Fibroblast of gingiva (primary cell): ENCODE results near the gene NELFB.

Experiments used
- DNase-seq: peaks from one replicate; pipeline ENCODE4 v3.0.0-alpha.2; 2011; ENCODE audit warnings: low read depth

The NELFB gene

DNA sequence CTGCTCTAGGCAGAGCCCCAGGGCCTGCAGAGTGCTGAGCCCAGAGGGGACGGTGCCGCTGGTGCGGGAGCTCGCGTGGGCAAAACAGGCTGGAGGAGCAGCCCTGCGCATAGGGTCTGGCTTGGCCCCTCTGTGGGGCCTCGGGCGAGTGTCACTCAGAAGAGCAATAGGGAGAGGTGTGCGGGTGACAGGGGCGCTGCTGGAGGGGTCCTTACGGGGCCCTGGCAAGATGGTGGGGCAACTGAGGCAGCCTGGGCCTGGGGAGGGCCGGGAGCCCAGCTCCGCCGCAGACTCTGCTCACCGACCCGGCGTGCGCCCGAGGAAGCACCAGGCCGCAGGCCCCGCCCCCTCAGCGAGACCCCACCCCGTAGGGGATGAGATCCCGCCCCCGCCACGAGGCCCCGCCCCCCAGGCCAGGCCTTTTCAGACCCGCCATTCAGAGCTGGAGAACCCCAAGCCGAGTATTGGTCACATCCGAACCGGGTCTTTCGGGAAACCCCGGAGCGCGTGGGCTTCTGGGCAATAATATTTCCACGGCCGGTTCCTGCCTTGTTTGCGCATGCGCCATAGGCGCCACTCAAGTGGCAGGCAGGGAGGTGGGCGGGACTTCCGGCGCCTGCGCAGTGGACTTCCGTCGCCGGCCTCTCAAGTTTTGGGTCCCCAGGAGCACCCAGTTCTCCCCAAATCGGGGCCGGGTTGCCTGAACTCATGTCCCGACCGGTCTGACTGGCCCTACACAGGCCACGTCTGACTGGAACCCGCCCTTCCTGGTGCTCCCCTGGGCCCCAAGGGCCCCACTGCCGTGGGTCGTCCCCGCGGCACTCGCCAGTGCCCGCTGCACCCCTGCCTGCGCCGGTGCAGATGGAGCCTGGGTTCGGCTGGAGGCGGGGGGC lies 31.8 kb upstream of the NELFB start:
- DNase-seq, result peak; percentile 96

DNA sequence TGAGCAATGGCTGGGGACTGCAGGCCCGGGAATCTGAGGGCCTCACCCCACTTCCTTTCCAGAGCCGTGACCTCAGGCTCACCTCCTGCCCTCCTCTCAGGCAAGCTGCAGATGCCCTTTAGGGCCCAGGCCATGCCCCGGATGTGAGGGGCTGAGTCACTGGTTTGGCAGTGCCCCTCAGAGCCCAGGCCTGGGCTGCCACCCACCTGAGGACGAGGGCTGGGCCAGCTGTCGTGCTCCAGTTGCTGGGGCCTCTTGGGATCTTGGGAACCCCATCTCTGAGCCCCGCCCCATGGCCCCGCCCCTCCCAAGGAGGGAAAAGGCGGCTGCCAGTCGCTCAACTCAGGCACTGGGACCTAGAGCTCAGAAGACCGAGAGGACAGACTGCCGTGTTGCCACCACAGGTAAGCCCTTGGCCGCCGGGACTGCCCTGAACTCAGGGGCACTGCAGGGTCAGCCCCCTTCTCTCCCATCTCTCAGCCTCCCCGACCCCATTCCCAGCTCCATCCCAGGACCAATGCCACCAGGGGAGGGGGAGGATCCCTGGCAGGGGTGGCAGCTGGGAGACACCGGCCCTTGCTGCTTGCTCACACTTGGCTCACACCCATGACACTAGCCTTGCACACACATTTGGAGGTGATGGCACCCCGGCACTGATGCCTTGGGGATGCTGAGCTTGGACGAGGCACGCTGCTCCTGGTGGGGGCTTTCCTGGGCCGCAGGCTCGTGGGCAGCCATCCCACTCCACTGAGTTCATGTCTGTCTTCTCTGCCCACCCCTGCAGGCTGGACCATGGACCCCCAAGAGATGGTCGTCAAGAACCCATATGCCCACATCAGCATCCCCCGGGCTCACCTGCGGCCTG lies 30.1 kb upstream of the NELFB start, which contains the start of gene CYSRT1:
Gene CYSRT1 (plus strand): TSS at position 345 of the 865 bp plus-strand sequence. CDS start 448 bp downstream, at position 793.
- DNase-seq, result no peak

DNA sequence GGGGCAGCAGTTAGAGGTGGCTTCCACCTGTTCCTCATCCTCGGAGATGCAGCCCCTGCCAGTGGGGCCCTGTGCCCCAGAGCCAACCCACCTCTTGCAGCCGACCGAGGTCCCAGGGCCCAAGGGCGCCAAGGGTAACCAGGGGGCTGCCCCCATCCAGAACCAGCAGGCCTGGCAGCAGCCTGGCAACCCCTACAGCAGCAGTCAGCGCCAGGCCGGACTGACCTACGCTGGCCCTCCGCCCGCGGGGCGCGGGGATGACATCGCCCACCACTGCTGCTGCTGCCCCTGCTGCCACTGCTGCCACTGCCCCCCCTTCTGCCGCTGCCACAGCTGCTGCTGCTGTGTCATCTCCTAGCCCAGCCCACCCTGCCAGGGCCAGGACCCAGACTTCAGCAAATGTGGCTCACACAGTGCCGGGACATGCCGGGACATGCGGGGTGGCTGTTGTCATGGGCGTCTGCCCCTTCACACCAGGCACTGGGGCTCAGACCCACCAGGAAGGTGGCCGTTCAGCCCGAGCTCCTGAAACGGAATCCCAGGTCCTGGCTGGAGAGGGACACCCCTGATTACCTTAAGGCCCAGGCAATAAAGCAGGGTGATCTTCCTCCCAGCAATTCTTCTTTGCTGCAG lies 29.3 kb upstream of the NELFB start:
- DNase-seq, result no peak

DNA sequence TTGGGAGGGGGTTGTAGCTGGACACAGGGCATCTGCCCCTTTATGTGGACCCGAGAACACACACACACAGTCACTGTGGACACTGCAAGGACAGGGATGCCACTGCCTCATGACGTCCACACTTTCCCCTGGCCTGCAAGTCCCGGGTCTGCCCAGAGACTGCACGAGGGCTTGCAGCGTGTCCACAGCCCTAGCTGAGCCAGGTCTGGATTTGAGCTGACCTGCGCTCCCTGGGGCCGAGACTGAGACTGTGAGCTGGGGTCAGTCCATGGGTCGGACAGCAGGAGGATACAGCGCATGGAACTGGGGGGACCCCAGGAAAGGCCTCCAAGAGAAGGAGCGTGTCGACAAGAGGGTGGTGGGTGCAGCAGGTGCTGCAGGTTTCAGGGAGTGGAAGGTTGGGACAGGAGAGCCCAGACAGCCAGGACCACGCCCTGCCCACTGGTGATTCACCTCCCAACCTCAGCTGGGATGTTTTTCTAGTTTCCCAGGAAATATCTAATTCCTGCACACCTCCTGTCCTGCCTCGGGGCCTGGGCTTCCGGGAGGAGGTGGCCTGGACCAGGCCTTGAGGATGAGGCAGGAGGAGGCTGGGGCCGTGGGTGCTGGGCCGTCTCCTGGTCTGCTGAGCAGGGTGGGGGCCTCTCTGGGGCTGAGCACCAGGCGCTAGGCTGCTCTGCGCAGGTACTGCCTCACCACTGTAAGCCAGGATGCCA lies 28.6 kb upstream of the NELFB start:
- no peak for DNase-seq

DNA sequence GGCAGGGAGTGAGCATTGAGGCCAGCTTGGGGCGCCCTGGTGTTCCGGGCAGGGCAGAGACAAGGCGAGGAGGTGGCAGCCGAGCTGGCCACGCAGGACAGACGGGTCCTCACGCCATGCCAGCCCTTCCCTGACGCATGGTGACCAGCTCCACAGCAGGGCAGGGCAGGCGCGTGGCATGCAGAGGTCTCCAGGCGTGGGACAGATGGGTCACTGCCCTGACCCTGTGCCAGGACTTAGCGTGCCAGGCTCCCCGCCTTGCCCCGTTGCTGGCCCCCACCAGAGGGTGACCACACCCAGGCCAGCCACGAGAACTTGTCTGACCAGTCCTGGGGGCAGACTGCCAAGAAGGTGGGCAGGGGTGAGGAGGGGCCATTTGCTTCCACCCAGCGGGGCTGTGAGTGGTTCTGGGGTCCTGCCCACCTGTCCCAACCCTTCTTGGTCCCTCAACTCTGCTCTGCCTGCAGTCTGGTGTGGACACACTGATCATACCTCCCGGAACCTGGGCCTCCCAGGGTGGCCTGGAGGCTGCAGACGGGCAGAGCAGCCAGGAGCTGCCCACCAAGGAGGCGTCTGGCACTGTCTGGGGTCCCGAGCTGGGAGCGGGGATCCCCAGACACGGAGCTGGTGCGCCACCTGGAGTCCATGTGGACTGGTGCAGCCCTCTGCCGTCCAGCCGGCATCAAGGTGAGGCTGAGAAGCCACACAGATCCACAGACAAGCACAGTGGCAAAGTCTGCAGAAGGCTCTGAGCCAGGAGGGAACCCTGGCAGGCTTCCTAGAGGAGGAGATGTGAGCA lies 27.9 kb upstream of the NELFB start, which contains the start of gene RNF224:
Gene RNF224 (plus strand): TSS at position 449 of the 799 bp plus-strand sequence. CDS start 834 bp downstream, outside the sequence.
- DNase-seq, result peak; percentile 51

DNA sequence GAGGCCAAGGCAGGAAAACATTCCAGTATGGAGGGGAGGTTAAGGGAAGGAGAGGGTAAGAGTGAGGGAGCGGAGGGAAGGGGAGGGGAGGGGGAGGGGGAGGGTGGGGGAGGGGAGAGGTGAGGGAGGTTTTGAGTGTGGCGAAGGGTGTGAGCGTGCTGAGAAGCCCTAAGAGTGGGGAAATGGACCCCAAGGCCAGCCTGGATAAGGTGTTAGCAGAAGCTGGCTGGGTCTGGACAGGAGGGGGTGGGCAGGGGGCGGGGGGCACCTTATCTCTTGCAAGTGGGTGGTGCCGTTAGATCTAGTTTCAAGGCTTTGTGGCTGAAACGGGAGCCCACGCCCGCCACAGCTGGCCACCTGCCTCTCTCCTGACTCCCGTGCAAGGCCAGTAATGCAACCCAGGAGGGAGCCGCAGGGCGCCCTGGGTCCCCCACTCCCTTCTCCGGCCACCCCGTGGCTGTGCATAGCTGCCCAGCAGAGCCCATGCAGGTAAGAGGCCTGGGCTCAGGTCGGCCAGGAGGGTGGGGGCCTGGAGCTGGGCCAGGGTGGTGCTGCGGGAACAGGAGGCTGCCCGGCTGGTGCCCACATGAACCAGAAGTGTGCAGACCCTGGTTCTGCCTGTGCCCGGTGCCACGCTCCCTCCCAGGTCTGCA lies 27.1 kb upstream of the NELFB start:
- DNase-seq, result no peak

DNA sequence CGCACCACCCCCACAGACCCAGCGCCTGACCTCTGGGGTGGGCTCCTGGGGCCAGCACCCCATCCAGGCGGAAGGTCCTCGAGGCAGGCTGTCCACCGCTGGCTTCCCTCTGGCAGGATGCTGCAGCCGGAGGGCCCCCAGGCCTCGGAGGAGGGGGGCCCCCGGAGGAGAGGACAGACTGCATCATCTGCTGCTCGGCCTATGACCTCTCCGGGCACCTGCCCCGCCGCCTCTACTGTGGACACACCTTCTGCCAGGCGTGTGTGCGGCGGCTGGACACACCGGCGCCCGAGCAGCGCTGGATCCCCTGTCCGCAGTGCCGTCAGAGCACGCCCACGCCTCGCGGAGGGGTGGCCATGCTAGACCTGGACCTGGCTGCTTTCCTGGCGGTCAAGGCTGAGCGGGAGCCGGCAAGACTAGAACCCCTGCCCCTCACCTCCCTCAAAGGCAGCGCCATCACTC lies 26.6 kb upstream of the NELFB start:
- no peak for DNase-seq

DNA sequence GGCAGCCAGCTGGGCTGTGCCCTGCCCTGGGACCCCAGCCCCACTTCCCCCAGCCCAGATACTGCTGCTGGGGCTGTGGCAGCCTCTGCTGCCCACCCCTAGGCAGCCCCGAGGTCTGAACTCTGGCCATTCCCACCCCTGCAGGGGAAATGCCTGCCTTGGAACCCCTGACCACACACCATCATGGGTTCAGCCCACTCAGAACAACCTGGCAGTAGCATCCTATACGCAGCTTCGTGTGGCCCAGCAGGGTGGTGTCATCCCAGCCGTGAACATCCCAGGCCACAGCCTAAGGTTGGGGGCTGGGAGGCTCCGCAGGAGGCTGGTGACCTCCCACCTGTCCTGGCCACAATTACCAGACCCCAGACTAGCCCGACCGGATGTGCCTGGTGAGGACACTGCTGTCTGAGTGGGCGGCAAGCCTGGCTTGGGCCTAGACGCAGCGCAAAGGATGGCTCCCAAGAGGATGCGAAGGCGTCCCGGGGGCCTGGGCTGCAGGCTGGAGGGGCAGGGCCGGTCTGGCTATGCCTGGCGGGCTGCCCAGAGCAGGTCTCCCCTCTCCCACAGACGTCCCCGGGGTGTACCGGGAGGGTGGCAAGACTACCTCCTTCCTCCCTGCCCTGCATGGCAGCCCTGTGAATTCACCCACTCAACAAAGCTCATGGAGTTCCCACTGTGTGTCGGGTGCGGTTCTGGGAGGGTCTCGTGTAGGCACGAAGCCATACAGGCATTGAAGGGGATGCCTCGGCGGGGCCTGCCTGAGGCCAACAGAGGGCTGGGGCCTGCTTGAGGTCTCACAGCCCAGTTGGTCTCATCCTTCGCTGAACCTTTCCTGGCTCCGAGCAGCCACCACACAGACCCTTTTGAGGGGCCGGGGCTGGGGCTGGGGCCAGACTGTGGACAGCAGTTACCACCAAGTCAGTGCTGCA lies 25.9 kb upstream of the NELFB start:
- no peak for DNase-seq

DNA sequence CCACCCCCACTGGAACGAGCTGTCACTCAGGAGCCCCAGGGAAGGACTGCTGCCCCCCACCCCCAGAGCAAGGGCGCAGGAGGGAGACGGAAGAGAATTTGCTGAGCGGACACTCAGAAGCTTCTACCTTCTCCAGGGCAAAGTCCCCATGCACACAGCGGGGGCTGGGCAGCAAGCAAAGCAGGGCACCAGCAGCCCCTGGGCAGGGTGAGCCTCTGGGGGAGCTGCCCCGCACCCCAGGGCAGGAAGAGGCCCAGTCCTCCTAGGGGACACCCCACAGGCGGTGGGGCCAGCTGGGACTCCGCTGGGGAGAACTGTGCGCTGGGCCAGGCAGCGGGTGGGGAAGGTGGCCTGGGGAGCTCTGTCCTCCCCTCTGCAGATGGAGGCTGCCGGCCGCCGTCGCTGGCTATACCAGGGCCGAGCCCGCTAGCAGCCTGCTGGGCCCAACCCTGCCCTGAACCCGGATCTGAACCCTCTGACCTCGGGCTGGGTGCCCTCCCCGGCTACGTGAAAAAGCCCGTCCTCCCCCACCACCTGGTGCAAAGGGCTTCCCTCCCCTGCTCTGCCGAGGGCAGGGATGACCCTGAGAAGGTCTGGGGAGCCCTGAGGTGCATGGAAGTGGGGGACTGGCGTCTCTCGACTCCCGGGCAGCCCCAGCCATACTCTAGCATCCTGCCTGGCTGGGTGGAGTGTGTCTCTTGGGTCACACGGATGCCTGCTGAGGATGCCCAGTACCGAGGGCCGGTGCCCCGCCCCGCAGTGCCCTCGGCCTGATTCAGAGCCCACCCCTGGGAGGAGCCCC lies 25.0 kb upstream of the NELFB start:
- DNase-seq, result no peak

DNA sequence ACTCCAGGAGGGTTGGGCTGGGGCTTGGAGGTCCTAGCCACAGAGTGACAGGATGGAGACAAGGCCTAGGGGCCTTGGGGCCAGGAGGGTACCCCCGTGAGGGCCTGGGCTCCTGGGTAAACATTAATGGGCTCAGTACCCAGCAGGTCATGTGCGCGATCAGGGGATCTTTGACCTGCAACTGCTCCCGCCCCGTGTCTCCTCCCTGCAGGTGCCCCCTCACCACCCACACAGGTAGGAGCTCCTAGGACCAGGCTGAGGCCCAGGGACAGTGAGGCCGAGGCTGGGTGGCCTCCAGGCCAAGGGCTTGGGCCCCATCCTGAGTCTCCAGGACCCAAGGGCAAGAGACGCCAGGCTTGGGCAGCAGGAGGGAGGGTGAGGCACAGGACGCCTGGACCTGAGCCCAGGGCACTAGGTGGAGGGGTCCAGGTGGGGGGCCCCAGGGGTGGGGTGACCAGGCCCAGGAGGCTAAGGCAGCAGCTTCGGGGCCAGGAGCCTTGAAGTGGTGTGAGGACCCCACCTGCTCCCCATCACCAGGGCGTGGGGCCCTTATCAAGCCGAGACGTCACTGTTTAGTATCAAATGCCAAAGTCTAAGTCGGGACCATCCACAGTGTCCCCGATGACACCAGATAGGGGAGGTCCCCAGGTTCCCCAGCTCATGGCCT lies 24.3 kb upstream of the NELFB start, which contains the start of gene SLC34A3:
Gene SLC34A3 (plus strand): TSS at position 197 of the 667 bp plus-strand sequence. CDS start 802 bp downstream, outside the sequence.
- no peak for DNase-seq

DNA sequence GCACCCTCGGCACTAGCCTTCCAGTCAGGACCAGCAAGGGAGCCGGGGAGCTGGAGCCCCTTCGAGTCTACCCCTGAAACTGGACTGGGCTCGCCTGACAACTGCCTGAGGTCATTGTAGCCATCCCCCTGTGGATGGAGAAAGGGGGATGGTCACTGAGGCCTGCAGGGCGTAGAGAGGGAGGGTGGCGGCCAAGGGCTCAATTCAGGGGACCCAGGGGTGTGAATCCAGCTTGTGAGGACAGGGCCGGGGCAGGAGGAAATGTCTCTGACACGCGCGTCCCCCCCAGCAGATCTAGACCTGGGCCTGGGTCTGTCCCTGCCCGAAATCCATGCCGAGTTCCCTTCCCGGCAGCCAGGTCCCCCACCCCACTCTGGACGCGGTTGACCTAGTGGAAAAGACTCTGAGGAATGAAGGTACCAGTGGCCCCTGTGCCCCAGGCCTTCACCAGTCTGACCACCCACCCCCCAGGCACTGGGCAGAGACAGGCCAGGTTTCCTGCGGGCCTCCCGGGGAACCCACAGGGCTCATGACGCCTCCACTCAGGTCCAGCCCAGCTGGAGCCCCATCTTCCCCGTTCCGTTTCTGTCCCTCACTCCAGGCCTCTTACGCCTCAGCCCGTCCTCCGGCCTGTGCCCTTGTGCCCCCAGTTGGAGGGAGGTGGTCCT lies 23.6 kb upstream of the NELFB start:
- DNase-seq, result no peak

DNA sequence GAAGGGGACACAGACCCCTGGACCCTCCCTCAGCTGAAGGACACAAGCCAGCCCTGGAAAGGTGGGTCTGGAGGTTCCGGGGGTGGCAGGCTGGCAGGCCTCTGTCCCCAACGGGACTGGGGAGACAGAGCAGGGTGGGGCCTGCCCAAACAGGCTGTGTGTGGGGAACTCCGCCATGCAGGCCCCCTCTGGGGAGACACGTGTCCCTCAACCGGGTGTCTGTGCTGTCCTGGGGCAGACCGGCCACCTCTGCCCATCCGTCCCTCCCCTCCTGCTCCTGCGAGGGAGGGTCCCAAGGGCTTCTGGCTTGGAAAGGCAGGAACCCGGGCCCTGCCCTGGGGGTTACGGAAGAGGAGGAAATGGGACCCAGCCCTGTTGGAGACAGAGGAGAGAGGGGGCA lies 23.0 kb upstream of the NELFB start:
- no peak for DNase-seq

DNA sequence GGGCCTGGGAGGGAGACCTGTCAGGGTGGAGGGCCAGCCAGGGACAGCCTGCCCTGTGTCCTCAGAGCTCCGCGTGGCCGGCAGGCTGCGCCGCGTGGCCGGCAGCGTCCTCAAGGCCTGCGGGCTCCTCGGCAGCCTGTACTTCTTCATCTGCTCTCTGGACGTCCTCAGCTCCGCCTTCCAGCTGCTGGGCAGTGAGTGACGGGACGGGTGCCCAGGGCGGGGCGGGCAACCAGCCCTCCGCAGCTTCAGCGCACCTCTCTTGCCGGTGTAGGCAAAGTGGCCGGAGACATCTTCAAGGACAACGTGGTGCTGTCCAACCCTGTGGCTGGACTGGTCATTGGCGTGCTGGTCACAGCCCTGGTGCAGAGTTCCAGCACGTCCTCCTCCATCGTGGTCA lies 22.6 kb upstream of the NELFB start:
- DNase-seq, result no peak

DNA sequence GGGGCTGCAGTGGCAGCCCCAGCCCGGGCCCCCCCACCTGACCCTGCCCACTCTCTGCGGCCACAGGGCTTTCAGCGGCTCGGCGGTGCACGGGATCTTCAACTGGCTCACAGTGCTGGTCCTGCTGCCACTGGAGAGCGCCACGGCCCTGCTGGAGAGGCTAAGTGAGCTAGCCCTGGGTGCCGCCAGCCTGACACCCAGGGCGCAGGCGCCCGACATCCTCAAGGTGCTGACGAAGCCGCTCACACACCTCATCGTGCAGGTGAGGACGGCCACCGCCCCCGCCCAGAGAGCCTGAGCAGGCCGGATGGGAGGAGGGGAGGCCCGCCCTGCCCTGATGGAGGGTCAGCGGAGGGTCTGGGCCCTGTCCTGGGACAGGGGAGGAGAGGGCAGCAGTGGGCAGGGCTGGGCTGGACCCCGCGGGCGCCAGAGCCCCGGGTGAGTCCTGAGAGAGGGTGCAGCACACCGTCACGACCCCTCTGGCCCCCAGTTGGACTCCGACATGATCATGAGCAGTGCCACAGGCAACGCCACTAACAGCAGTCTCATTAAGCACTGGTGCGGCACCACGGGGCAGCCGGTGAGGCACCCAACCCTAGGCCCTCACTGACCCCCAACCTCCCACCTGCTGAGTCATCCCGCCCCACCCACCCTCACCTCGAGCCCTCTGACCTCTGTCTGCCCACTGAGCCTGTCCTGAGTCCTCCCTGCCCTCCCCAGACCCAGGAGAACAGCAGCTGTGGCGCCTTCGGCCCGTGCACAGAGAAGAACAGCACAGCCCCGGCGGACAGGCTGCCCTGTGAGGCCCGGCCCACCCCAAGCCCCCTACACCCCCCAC lies 21.8 kb upstream of the NELFB start:
- DNase-seq, result no peak

DNA sequence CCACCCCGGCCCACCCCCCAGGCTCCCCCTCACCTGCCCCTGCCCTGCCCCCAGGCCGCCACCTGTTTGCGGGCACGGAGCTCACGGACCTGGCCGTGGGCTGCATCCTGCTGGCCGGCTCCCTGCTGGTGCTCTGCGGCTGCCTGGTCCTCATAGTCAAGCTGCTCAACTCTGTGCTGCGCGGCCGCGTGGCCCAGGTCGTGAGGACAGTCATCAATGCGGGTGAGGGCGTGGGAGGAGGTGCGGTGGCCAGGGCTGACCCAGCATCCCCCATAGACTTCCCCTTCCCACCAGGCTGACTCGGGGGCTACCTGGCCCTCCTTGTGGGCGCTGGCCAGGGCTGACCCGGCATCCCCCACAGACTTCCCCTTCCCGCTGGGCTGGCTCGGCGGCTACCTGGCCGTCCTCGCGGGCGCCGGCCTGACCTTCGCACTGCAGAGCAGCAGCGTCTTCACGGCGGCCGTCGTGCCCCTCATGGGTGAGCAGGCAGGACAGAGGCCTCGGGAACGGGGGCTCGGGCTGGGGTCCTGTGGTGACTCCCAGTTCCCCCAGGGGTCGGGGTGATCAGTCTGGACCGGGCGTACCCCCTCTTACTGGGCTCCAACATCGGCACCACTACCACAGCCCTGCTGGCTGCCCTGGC lies 21.0 kb upstream of the NELFB start:
- no peak for DNase-seq
